ENCODE measurements around the gene GPR78.

DNA sequence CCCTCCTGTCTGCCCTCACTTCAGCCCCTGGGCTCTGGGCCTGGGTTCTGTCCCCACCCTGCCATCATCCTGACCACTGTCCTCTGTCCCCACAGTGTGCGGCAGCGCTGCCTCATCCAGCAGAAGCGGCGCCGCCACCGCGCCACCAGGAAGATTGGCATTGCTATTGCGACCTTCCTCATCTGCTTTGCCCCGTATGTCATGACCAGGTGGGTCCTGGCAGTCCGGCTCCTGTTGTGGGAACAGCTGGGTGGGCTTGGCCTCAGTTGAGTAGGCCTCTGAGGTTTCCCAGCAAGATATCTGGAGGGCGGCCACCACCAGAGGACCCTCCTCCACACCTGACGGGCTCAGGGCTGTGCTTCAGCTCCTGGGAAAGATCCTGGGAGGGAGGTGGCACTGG, 2.2 kb downstream of the GPR78 start:
- TF ChIP-seq, protein P1, sequence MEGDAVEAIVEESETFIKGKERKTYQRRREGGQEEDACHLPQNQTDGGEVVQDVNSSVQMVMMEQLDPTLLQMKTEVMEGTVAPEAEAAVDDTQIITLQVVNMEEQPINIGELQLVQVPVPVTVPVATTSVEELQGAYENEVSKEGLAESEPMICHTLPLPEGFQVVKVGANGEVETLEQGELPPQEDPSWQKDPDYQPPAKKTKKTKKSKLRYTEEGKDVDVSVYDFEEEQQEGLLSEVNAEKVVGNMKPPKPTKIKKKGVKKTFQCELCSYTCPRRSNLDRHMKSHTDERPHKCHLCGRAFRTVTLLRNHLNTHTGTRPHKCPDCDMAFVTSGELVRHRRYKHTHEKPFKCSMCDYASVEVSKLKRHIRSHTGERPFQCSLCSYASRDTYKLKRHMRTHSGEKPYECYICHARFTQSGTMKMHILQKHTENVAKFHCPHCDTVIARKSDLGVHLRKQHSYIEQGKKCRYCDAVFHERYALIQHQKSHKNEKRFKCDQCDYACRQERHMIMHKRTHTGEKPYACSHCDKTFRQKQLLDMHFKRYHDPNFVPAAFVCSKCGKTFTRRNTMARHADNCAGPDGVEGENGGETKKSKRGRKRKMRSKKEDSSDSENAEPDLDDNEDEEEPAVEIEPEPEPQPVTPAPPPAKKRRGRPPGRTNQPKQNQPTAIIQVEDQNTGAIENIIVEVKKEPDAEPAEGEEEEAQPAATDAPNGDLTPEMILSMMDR (IDR thresholded peaks at IDR 0.05) = no peak
- TF ChIP-seq POLR2A (IDR thresholded peaks at IDR 0.05) (no peak), POLR2AphosphoS5 (IDR thresholded peaks at IDR 0.05) (no peak), EP300 (IDR thresholded peaks at IDR 0.05) (no peak)

All from sigmoid colon (tissue), 4 donors.